Astrocyte (in vitro differentiated cells and primary cell): ENCODE measurements around the gene RASSF5.

Experiments used
- CTCF ChIP-seq: IDR thresholded peaks from 2 replicates; pipeline ENCODE4 v1.5.1; 2011; ENCODE audit warnings: low read depth, mild to moderate bottlenecking, inconsistent platforms, low read length, moderate library complexity; ENCODE audit not compliant: insufficient read depth
- EZH2 ChIP-seq: IDR thresholded peaks from 2 replicates; pipeline ENCODE4 v1.6.1; 2012; ENCODE audit warnings: mild to moderate bottlenecking, low read length, inconsistent platforms; ENCODE audit not compliant: insufficient read depth

- TF ChIP-seq CTCF: no peak
- no peak for TF ChIP-seq EZH2
Observed at GRCh38 chr1:206469933-206470691, 37.2 kb upstream of the RASSF5 start, which contains the start of gene IKBKE.
